Activated CD4-positive, alpha-beta T cell treated with anti-CD3 and anti-CD28 coated beads, Interleukin-2, amount 50 U/mL, for 48 hours (primary cell): Measurements from ENCODE around the gene ANKRD24.
A peak's percentile ranks its signal among the peaks of the same experiment; 100 is the strongest.
"Not testable (repeated sequence)": the region's sequence is repeated elsewhere in the genome, so short reads cannot be mapped to it uniquely, and the experiment has no call there.

Experiments
- DNase-seq, 2 experiments: peaks; one replicate each; pipeline ENCODE4 v3.0.0-alpha.2; 2020

Gene ANKRD24

GRCh38 chr19:4174213-4174894 is 8.1 kb upstream of the ANKRD24 start:
- DNase-seq, result no peak

DNA sequence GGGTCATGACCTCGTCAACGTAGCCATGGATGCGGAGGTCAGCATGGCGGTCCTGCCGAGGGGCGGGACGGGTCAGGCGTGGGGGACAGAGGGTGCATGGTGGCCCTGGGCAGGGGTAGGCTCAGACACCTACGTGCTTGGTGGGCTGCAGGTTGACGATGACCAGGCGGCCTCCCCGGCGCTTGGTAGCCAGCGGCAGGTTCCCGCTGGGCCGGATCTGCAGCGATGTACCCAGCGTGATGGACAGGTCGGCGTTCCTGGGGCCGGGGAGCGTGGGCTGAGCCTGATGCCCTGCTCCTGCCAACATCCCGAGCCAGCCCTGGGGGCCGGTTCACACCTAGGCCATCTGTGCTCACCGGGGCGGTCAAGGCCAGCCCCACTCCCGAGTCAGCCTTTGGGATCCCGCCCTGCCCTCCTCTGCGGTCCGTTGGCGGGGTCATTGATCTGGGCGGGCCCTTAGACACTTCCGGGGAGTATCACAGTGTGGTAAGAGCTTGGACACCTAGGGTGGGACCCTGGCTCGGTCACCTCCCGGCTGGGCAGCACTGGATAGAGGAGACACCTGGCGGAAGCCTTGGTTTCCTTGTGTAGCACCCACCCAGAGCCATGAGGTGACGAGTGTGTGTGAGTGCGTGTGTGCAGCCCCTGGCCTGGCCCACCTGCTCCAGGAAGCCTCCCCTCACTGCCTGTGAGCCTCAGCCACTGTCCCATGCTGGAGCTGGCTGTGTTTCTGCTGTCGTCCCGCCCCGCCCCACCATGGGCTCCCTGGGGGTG is 7.4 kb upstream of the ANKRD24 start:
- DNase-seq, result no peak

DNA sequence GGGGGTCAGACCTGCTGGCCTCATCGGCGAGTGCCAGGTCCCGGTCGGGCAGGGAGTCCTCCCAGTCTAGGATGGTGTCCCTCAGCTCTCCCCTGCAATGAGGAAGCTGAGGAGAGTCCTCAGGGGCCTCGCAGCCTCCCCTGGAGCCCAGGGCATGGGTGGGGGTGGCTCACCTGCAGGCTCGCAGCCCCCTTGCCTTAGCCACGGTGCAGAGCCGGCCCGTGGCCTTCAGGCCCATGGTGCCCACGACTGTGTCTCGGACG is 6.9 kb upstream of the ANKRD24 start:
- DNase-seq, result no peak

- DNase-seq, result no peak
Observed at GRCh38 chr19:4177146-4177545, 5.3 kb upstream of the ANKRD24 start.

DNA sequence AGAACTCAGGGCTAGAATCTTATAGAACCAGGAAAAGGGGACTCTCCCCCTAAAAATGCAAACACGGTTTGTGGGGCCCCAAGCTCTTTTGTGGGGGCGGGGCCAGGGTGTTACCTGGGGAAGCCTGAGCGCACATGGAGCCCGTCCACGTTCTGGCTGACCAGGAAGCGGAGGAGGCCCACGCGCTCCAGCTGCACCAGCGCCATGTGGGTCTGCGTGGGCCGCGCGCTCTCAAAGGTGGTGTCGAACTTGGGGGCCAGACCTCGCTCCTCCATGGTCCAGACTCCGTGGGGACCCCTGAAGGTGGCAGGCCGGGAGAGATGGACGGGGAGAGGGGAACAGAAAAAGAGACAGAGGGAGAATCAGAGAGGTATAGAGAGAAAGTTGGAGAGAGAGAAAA is 3.5 kb upstream of the ANKRD24 start:
- no peak for DNase-seq

DNA sequence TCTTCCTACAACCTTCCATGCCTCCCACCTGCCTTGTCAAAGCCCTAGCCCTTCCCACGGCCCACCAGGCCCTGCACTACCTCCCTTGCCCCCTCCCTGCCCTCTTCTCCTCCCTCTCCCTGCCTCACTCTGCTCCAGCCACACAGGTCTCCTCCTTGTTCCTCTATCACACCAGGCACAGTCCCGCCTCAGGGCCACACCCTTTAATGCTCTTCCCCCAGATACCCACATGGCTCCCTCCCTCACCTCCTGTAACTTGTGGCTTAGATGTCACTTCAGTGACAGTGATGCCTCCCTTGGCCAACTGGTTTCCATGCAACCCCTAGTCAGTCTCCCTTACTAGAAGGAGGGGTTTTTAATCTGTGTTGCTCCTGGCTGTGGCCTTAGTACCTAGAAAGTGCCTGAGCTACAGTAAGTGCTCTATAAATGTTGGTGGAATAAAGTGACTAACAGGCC is 1.4 kb upstream of the ANKRD24 start:
- no peak for DNase-seq

- DNase-seq, result no peak
Observed at GRCh38 chr19:4183967-4184717, 1.7 kb downstream of the ANKRD24 start.

DNA sequence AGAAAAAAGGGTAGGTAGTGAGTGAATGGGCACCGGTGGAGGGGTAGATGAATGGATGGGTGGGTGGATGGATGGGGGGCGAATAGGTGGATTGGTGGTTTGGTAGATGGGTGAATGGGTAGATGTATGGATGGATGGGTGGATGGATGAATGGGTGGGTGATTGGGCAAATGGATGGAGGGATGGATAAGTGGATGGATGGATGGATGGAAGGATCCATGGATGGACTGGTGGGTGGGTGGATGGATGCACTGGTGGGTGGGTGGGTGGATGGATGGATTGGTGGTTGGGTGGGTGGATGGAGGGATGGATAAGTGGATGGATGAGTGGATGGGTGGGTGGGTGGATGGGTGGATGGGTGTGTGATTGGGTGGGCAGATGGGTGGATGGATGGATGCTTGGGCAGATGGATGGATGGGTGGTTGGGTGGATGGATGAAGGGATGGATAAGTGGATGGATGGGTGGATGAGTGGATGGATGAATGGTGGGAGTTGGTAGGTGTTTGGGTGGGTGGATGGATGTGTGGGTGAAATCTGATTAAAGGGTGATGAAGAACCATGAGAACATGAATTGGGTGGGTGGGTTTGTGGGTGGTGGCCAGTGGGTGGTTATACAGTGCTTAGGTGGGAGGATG is 2.3 kb downstream of the ANKRD24 start:
- no peak for DNase-seq

DNA sequence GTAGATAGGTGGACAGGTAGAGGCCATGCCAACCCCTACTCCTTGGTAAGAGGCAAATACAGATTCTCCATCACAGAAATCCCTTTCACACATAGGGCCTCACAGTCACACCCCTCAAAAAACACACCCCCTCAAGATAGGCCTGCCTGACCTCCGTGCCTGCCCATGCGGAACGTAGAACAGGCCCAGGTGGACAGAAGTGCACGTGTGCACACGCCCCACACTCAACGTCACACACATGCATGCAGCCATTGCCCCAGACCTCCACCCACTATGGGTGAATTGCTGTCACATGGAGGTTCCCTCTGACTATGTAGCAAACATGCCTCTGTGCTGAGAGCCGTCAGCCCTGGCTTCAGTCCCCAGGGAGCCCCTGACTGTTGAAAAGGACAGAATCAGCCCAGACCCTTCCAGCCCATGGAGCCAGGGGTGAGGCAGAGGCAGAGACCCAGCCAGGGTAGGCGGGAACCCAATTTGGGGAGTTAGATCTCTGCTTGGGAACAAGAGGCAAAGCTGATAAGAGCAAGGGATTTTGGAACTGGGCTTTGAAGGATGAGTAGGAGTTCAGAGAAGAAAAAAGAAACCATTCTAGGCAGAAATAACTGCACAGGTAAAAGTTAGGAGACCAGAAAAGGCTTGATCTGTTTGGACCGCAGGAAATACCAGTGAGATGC is 3.1 kb downstream of the ANKRD24 start:
- DNase-seq, result no peak

DNA sequence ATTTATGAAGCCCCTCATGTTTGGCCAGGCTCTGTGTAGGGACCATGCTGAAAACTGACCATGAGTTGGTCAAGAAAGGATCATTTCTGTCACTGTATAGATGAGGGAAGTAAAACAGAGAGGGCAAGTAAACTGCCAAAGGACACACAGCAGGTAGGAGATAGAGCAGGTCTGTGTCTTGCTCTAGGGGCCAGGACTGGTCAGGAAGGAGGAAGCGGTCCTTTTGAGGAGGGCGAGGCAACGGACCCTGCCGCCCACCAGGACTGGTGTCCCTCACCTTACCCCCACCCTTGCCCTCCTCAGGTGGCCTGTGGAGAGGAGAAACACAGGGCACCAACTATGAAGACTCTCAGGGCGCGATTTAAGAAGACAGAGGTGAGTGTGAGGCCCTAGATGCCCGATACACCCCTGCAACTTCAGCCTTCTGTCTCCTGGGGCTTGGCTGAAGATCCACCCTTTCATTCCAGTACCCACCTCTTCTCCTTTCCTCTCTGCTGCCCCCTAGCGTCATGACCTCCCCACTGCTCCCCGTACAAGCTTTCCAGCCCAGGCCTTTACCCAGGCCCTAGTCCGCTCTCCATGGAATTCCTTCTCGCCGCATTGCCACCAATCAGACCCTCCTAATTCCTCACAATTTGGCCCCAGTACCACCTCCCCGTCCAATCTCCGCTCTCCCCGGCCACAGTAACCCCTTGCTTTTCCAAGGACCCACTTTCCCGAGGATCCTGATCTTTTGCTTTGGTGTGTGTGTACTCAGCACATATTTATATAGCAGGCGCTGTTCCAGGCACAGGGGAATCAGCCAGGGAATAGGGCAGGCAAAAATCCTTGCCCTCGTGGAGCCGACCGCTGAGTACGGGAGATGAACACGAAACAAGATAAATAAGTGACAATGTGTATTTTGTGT is 3.9 kb downstream of the ANKRD24 start:
- peak; percentile 88 to 92 for DNase-seq

DNA sequence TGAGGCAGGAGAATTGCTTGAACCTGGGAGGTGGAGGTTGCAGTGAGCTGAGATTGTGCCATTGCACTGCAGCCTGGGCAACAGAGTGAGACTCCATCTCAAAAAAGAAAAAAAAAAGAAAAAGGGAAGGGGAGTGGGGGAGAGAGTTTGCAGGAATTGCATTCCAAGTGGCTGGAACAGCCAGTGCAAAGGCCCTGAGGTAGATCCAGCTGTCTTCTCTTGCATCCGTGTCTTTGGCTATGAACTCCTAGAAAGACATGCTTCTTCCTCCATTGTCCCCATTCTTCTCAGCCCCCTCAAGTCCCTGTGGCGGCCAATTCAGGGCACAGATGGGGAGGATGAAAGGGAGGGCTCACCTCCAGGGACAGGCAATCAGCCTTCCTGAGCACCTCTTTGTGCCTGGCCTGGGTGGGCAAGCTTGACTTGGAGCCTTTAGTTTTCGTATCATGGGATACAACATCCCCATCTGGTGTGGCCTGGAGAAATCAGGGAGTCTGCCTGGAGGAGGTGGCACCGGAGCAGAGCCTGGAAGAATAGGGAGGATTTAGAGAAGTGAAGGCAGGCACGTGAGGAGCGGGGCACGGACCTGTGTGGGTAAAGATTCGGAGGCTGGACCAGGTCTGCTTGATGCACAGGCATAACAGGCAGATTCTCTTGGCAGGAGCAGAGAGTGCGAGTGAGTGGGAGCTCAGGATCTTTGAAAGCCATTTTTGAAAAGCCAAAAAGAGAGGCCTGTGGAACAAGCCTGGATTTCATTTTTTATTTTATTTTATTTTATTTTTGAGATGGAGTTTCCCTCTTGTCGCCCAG is 5.0 kb downstream of the ANKRD24 start:
- no peak for DNase-seq

DNA sequence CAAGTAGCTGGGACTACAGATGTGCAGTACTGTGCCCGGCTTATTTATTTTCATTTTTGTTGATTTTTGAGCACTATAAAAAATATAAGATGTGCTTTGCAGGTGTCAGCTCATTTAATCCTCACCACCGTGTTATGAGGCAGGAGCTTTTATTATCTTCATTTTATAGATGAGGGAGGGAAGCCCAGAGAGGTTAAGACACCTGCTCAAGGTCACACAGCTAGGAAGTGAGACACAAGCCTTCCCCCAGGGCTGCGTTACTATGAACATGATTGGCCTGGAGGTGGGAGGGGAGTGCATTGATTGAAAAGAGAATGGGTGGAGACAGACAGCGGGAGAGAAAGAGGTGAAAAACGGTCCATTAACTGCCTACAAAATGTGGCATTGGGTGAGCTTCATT is 7.2 kb downstream of the ANKRD24 start:
- no peak for DNase-seq

DNA sequence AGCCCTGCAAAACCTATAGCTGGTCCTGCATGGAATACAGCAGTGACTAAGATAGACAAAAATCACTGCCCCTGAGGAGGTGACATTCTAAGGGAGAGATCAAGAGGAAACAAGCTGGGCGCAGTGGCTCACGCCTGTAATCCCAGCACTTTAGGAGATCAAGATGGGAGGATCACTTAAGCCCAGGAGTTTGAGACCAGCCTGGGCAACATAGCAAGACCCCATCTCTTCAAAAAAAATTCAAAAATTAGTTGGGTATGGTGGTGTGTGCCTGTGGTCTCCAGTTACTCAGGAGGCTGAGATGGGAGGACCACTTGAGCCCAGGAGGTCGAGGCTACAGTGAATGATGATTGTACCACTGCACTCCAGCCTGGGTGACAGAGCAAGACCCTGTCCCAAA is 10.0 kb downstream of the ANKRD24 start:
- DNase-seq, result not testable (repeated sequence)

DNA sequence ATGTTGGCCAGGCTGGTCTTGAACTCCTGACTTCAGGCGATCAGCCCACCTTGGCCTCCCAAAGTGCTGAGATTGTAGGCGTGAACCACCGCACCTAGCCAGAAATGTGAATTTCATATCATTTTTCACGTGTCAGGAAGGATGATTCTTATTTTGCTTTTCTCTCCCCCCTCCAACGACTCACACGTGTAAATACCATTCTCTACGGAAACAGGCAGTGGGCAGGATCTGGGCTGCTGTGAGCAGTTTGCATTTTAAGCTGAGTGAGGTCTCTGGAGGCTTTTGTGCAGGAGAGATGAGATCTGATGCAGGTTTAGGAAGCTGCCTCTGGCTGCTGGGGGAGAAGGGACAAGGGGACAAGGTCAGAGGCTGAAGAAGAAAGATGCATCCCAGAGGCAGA is 11.9 kb downstream of the ANKRD24 start:
- DNase-seq, result no peak

DNA sequence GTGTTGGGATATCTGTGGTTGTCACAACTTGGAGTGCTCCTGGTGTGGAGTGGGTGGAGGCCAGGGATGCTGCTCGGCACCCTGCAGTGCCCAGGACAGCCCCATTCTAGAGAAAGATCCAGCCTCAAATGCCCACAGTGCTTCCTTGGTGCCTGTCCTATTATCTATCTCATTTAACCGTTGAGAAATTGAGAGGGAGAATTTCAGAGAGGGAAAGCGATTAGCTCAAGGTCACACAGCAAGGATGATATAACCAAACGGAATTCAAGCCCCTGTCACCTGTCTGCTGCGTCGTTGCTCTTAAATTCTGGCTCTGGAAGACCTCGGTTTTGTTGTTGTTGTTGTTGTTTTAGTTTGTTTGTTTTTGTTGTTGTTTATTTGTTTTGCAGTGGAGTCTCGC is 13.5 kb downstream of the ANKRD24 start:
- DNase-seq, result no peak

DNA sequence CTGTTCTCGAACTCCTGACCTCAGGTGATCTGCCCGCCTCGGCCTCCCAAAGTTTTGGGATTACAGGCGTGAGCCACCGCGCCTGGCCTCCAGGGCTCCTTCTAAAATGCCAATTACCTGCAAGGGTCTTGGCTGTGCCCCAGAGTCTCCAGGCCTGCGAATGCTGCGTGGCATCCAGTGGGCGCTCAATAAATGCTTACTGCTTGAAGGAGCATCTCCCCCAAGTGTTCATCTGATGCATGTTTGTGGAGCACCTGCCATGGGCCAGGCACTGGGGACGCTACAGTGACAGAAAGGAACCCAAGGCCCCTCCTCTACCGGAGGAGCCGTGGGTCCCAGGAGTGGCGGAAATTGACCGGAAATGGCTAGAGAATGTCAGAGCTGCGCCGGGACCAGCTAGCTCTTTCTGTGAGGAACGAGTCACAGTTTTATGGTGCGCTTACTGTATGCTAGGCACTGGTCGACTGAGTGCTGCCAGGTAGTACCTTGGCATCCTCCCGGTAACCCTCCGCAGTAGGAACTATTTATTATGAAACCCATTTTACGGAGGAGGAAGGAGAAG is 14.2 kb downstream of the ANKRD24 start:
- DNase-seq, result no peak

GRCh38 chr19:4197228-4197624 is 14.7 kb downstream of the ANKRD24 start:
- DNase-seq, result no peak

DNA sequence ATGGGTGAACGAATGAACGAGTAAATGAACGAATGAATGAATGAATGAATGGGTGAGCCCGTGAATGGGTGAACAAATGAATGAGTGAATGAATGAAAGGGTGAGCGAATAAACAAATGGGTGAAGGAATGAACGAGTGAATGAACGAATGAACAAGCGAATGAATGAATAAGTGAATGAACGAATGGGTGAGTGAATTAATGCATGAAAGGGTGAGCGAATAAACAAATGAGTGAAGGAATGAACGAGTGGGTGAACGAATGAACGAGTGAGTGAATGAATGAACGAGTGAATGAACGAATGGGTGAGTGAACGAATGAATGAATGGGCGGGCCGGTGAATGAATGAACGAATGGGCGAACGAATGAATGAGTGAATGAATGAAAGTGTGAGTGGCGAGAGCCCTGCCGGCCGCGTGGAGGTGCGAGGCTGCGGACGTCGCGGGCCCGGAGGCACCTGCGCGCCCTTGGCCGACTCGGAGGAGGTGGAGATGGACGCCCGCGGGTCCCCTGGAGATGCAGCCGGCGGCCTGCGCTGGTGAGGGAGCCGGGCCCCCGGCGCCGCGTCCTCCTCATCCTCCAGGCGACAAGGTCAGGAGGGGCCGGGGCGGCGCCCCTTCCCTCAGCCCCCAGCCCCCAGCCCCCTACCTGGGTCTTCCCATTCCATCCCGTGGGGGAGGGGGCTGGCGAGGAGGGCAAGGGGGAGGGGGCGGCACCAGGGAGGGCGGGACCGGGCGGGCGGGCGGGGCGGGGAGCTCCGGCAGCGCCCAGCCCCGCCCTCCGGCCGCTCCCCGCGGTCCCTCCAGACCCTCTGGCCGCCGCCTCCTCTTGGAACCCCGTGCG is 15.4 kb downstream of the ANKRD24 start:
- no peak for DNase-seq

GRCh38 chr19:4198467-4199126 is 16.1 kb downstream of the ANKRD24 start:
- no peak for DNase-seq
